HG03457 (cell line): ENCODE data around the gene KRT80.

ENCODE experiments used
- ATAC-seq: cut with Tn5 transposase; IDR thresholded peaks from one replicate; pipeline ENCODE4 v1.9.1; 2021; ENCODE audit warnings: moderate number of reproducible peaks; ENCODE audit not compliant: unreplicated experiment

Gene KRT80

DNA sequence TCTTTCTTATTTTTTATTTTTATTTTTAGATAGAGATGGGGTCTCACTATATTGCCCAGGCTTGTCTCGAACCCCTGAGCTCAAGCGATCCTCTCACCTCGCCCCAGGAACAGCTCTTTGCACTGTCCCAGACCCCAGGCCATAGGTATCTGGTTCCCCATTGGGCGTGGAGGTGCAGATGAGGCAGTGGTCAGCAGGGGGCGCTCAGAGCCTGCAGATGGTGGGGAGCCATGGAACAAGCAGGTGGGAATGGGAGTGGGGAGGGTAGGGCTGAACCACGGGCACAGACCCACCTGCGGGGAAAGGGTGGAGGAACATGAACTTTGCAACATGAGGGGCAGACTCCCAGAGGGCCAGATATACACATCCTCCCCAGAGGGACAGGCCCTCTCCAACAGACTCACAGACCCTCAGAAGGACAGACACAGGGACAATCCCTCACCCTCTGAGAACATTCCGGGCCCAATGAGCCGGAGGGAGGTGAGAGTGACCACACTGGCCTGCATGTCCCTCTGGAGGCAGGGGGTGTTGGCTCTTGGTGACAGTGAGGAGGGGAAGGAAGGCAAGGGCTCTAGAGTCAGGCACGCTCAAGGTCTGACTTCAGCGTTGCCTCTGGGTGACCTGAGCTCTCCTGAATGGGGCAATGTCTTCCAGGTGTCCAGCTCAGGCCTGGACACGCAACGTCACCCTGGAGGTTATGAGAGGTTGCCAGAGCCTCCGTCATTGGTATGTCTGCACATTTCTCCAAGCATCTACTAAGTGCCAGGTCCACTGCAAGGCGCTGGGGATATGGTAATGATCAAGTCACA is 34.9 kb downstream of the KRT80 start:
- no peak for ATAC-seq

GRCh38 chr12:52156311-52156710 is 35.5 kb downstream of the KRT80 start:
- ATAC-seq = no peak

GRCh38 chr12:52155048-52155868 is 36.6 kb downstream of the KRT80 start:
- ATAC-seq = no peak

- no peak for ATAC-seq
Measured at GRCh38 chr12:52152905-52153317, 38.9 kb downstream of the KRT80 start.

DNA sequence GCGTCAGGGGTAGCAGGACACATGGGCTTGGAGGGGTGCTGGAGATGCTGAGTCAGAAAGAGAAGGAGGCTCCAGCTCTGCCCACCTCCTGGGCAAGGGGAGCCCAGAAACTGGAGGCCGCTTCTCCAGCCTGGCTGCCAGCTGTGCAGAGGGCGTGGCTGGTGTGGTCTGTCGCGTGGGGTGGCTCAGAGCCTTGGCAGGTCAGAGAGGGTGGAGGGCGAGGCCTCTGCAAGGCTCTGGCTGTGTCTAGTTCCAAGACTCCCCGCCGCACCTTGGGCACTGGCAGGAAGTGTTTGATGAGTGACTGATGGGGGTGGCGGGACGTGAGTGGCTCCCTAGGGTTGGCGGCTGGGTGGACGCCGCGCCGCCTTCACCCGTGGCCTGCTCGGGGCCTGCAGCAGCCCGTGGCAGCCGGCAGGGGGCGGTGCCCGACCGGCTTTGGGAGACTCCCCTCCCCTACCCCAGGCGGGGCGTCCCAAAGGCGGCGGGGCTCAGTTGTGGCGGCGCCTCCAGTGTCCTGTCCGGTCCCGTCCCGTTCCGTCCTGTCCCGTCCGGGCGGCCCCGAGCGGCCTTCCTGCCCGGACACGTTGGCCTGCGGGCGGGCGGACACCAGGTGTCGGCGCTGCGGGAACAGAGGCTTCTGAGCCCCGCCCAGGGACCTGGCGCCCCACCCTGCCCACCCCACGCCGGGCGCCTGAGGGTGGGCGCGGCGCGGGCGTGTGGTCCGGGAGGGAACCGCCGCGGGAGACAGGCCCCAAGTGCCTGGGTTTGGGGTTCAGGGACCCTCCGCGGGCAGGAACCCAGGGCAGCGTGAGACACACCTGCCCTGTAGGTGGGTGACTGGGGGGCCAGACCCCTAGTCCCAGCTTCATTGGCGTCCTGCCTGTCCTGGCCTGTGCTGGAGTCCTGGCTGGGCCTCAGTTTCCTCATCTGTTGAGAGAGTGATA is 39.7 kb downstream of the KRT80 start:
- ATAC-seq = no peak

- no peak for ATAC-seq
Measured at GRCh38 chr12:52151153-52151836, 40.5 kb downstream of the KRT80 start.

GRCh38 chr12:52149651-52150241 is 42.1 kb downstream of the KRT80 start:
- no peak for ATAC-seq

GRCh38 chr12:52149182-52149641 is 42.6 kb downstream of the KRT80 start:
- no peak for ATAC-seq

GRCh38 chr12:52148464-52149181 is 43.2 kb downstream of the KRT80 start:
- no peak for ATAC-seq

DNA sequence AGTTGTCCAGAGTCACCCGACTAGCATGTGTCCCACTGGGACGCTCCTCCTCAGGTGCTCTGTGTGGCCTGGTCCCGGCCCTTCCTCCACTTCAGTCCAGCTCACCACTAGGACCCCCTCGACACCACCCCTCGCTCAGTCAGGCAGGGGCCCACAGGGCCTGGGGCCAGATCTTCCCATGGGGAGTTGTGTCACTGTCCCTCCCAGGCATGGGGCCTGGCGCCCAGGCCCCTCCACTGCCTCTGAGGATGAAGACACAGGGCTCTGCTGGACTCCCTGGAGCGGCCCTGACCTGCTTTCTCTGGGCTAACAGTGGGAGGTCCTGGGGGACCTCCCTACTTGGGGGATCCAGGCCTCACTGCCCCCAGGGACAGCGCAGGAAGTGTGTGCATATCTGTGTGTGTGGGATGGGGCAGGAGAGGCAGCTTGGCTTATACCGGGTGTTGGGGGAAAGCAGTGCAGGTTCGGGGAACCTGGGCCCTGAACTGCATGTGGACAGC is 43.8 kb downstream of the KRT80 start:
- ATAC-seq = no peak

DNA sequence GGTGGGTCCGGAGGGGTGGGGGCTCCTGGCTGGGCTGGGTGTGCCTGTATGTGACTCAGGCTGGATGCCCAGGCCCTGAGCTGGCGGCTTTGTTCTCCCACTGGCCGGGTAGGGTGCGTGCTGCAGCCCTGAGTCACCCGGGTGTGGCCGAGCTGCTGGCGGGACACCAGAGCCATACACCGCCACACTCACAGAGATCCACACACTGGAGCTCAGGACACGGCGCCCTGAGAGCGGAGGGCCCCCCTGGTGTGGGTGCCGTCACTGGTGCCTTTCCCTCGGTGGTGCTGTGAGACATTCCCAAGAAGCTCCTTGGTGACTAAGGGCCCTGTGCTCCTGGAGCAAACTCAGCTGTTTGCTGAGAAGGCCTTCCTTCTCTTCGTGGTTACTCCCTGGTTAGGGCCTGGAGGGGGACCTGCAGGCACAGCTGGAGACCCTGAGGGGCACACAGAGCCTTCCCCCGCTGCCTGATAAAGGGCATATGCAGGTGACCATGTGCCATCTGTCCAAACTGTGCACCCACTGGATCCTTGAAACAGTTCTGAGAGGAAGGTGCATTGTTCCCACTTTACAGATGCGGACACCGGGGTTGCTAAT is 44.3 kb downstream of the KRT80 start:
- no peak for ATAC-seq

DNA sequence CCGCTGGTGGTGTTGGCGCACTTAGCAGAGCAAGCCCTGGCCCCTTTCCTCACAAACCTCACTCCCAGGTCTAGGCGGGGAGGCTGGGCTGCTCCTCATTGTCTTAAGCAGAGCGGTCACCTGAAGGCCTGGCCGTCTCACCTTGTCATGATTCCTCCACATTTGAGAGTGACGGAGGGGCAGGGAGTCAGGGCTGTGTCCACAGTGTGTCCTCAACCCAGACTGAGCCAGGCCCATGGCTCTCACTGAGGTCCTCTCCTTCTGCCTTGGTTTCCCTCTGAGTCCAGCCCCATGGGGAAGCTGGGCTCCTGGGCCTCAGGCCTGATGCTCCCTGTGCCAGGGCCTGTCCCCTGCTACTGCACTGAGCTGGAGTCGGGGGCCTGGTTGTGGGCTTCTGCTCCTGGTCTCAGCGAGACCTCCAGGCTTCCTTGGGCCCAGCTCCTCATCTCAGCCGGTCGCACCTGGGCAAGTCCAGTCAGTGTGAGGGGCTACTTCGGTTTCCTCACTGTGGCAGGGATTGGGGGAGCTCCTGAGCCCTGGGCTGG is 44.9 kb downstream of the KRT80 start:
- no peak for ATAC-seq

DNA sequence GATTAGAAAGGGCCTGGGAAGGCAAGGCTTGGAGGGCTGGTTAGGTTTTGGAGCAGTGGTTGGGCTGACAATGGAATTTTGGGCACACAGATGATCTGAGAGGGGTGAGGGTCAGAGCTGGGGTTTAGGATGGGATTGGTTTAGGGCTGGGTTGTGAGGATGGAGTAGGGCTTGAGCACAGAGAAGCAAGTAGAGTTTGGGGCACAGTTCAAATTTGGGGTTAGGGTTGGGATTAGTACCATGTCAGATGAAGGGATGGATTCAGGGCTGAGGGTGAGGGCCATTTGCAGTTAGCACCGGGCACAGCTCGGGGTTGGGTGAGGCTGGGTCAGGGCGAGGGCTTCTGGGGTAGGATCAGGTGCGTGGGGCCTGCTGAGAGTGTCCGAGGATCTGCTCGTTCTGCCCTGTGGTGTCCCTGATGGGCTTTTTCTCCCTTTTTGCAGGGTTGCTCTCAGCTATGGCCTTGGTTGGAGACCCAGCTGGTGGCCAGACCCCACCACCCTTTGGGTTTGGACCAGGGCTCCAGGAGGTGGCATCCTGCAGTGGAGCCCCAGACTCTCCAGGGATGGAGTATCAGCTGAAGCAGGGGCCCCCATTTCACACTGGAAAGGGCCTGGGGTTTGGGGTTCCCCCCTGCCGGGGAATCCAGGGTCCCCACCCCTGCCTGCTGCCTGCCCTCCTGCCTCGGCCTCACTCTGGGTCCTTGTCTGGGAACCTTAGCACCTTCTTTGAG is 45.6 kb downstream of the KRT80 start:
- ATAC-seq = no peak

DNA sequence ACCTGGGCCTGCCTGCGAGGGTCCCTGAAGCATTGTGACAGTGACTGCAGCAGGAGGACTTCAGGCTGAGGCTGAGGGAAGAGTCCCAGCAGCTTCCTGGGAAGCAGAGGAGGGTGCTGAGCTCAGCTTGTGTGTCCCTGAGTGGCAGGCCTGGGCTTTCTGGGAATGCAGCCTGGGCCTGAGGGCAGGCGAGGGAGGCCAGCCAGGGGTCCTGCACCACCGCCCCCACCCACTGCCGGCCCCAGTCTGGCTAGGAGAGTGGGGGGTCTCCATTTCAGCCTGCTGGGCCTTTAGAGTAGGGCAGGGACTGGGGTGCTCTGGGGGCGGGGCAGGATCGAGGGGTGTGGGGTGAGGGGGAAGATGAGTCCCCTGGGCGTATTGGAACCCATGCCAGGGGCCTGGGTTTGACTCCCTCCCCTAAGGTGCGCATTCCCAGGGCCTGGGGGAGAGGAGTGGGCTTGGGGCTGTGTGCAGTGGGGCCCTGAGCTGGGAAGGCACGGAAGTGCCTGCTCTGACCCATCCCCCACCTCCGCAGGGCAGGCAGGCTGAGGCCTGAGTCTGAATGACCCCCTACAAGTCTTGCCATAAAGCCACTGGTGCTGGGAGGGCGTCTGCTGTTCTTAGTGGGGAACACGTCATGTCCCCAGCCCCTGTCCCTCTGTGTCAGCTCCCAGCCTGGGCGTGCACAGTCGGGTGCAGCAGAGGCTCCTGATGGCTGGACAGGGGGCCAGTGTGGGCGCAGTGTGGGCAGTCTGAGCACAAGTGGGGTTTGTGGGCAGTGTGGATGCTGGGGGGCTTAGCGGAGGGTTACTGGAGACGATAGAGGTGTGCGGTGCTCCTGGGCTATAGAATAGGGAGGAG is 46.4 kb downstream of the KRT80 start:
- no peak for ATAC-seq

DNA sequence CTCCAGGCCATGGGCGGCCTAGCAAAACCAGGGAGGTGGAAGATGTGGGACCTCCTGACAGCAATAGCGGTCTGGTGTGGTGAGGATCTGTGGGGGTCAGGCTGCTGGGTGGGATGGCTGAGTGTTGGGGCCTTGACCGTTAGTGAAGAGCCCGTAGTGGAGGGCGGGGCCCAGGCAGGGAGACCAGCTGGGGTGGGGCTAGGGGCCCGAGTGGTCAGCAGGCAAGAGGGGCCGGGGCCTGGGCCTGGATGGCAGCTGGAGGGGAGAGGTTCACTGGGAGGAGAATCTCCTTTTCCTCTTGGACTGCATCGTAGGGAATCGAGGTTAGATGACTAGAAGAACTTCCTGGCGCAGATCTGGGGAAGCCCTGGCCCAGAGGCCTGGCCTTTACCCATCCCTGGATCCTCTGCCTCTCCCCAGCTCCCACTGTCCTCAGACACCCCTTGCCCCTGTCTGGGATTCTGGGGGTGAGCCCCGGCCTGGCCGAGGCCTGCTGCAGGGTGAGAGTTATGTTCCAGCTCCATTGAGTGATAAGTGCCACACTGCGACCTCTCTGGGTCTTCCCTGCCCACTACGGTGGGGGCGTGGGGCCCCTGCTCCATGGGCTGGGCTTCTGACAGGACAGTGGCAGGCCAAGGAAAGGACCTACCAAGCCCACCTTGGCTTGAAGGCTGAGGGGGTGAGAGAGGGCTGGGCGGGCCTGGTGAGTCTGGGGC is 47.1 kb downstream of the KRT80 start:
- no peak for ATAC-seq

- ATAC-seq = no peak
Measured at GRCh38 chr12:52142431-52142830, 49.4 kb downstream of the KRT80 start.
